ENCODE data around the gene LILRA5. TPM values are rescaled to one million over a fixed set of nuclear protein-coding genes. Genes with fewer than 3 reads are reported as not detected.
"Not testable (repeated sequence)": the region's sequence is repeated elsewhere in the genome, so short reads cannot be mapped to it uniquely, and the experiment has no call there.

Gene LILRA5
- total and polyA plus RNA-seq, 2 of the 8 experiments (the other 6 are each of a cell fraction or from before 2014, with no cell fraction given): not detected

DNA sequence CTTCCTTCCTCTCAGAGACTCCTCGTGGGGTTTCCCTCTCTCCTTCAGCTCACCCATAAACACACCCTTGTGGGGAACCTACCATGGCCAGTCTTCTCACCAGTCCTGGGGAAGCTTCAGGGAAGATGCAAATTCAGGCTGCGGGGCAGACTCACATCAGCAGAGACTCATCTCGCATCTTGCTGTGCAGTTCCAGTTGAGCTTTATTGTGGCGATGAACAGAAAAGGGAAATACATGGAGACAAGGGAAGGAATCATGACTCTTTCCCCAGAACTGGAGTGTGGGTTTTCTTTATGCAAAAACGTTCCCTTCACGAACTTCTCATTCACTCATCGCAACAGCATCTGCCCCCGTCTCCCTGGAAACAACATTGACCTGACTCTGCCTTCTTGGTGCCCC is 23.8 kb downstream of the LILRA5 start:
- H3K9ac ChIP-seq (replicated peaks in 1 of 4; ENCODE audit: extremely low read depth in 1 of 4, low read depth in 3 of 4, low read length in 3 of 4); H4K5ac ChIP-seq (ENCODE audit: insufficient read length, low read depth, low read length); H3K9me3 ChIP-seq (ENCODE audit: insufficient read depth in 2 of 2, low read depth in 1 of 2, low read length in 1 of 2); H4K20me1 ChIP-seq (replicated peaks in 1 of 2; ENCODE audit: control insufficient read depth in 1 of 2, insufficient read depth in 2 of 2, low read length in 2 of 2); H3K4me3 ChIP-seq (ENCODE audit: extremely low read depth in 1 of 4, insufficient read depth in 2 of 4, low read depth in 3 of 4, low read length in 4 of 4); H2BK5ac ChIP-seq (ENCODE audit: low read depth, low read length); H2AFZ ChIP-seq (ENCODE audit: low read length); POLR2A ChIA-PET (ENCODE audit: partially characterized antibody); H3K4me2 ChIP-seq (ENCODE audit: insufficient read depth in 1 of 2, low read depth in 2 of 2, low read length in 2 of 2); H3K4me1 ChIP-seq (replicated peaks in 1 of 4; ENCODE audit: control insufficient read depth in 3 of 4, insufficient read depth in 4 of 4, low read length in 3 of 4); H3K56ac ChIP-seq (replicated peaks; ENCODE audit: insufficient read length, low read depth, low read length); H3K18ac ChIP-seq (ENCODE audit: extremely low read depth, low read length); H3K27me3 ChIP-seq (replicated peaks in 1 of 4; ENCODE audit: control insufficient read depth in 3 of 4, extremely low read depth in 1 of 4, insufficient read depth in 3 of 4, low read length in 3 of 4); H3K23me2 ChIP-seq (ENCODE audit: low read depth, low read length); H4K91ac ChIP-seq (replicated peaks; ENCODE audit: insufficient read length, low read length); H2BK20ac ChIP-seq (ENCODE audit: low read length); H2AK5ac ChIP-seq (ENCODE audit: low read depth, low read length); H3K36me3 ChIP-seq (ENCODE audit: control insufficient read depth in 2 of 4, insufficient read depth in 4 of 4, low read length in 3 of 4); H3K79me1 ChIP-seq (ENCODE audit: low read depth, low read length); H3K14ac ChIP-seq (ENCODE audit: insufficient read length); H3K23ac ChIP-seq (ENCODE audit: insufficient read length); H3K4ac ChIP-seq (replicated peaks; ENCODE audit: insufficient read length, low read depth, low read length); H4K8ac ChIP-seq (ENCODE audit: extremely low read depth, insufficient read depth, low read length); H2BK15ac ChIP-seq (ENCODE audit: low read length); H2BK12ac ChIP-seq (ENCODE audit: low read depth, low read length); H3K79me2 ChIP-seq (ENCODE audit: control insufficient read depth in 1 of 2, insufficient read depth in 2 of 2, low read length in 2 of 2); DNase-seq (ENCODE audit: low read depth in 1 of 2, low spot score in 2 of 2); H3K27ac ChIP-seq (ENCODE audit: low read depth, low read length); H2BK120ac ChIP-seq (replicated peaks; ENCODE audit: low read depth, low read length); FAIRE-seq: not testable (repeated sequence)
- CTCF ChIA-PET (ENCODE audit: partially characterized antibody): interaction anchor here (0.7 kb wide), 1 partner anchor 41 kb away, joined by 3 read pairs; no protein-coding TSS in a partner anchor
- WGBS, 2 experiments (ENCODE audit: extremely low coverage in 1 of 2, insufficient coverage in 1 of 2, insufficient read length in 1 of 2, insufficient replicate concordance in 2 of 2, low coverage in 1 of 2, low lambda C conversion rate in 2 of 2, missing lambda C conversion rate in 1 of 2): 48% methylated on average over 3 of the region's 8 CpGs; no CpG with 5 or more reads in 1 of the 2 experiments

Data from H1 (cell line).